Measurements from ENCODE around the gene TLE4. TPM values are rescaled to one million over a fixed set of nuclear protein-coding genes. Genes with fewer than 3 reads are reported as not detected.

Gene TLE4
- total and polyA plus RNA-seq, 2 of the 4 experiments (the other 2 are of a cell fraction): 68.0 to 78.1 TPM

DNA sequence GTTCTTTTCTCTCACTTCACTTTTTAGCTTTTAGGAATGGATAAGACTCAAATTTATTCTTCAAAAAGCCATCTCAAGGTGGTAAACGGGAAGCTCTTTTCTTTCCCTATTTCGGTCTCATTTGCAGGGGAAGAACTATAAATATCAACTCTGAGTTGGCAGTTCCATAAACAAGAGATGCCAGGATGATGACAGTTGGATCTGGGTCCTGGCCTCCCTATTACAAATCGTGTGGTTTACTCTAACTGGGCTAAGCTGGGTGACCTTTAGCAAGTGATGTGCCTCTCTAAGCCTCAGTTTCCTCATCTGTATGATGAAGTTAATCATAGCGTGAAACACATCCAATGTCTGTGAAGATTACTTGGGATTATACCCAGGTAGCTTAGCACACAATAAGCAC lies 44.2 kb downstream of the TLE4 start:
- BruUV-seq (replicated peaks): no TSS peak

More for the DNA sequence above, 44.2 kb downstream of the TLE4 start:
- Histone ChIP-seq H2BK120ac (ENCODE audit: low read depth, low read length) (peak overlapping the region; percentile 39; the same call in 1 of the 2 replicates), H3K36me3 (ENCODE audit: control insufficient read depth, insufficient read depth, low read length) (peaks cover 1% of the 10 kb centered on the region; the same call in 1 of the 2 replicates), H3K9me1 (ENCODE audit: insufficient read depth, low read length) (peaks cover 14% of the 10 kb centered on the region), H4K5ac (ENCODE audit: low read depth, low read length) (no peak overlapping the region), H2AK5ac (ENCODE audit: low read depth, low read length) (peak overlapping the region; percentile 5; the same call in 1 of the 2 replicates), H3K4ac (ENCODE audit: low read depth, low read length) (peak overlapping the region; percentile 24; the same call in 1 of the 2 replicates), H2BK15ac (ENCODE audit: low read depth, low read length) (0 out of 3 replicates have a peak overlapping the region, but pooled peaks have one; percentile 23), H4K8ac (ENCODE audit: low read depth in 2 of 2, low read length in 2 of 2) (0 out of 4 replicates have a peak overlapping the region, but pooled peaks of 1 of the 2 experiments have one; percentile 26), H3K4me2 (ENCODE audit: low read depth, low read length) (no peak overlapping the region), H3K56ac (ENCODE audit: extremely low read depth, insufficient read depth, low read length) (no peak overlapping the region), H3K23ac (ENCODE audit: low read depth, low read length) (no peak overlapping the region; the same call in 1 of the 2 replicates), H3K18ac (ENCODE audit: low read depth, low read length) (no peak overlapping the region; the same call in 1 of the 2 replicates), H3K9me3 (ENCODE audit: control insufficient read depth, insufficient read depth, low read length) (no peaks in the 10 kb centered on the region), H3K4me1 (ENCODE audit: control insufficient read depth, insufficient read depth, low read length) (peaks cover 10% of the 10 kb centered on the region), H3K4me3 (ENCODE audit: insufficient read depth, low read depth, low read length) (no peak overlapping the region), H3K79me1 (ENCODE audit: low read depth in 1 of 2, low read length in 2 of 2) (peaks cover 56 to 76% of the 10 kb centered on the region in 2 experiments), H4K20me1 (ENCODE audit: insufficient read depth, low read length) (peaks cover 4% of the 10 kb centered on the region), H2AK9ac (replicated peaks; ENCODE audit: low read depth, low read length, poor library complexity) (no peak overlapping the region), H2AFZ (replicated peaks; ENCODE audit: low read length, poor library complexity) (no peak overlapping the region), H2BK5ac (ENCODE audit: low read depth, low read length, poor library complexity, severe bottlenecking) (peak overlapping the region; percentile 34), H3K27me3 (ENCODE audit: control insufficient read depth, insufficient read depth, low read length) (no peaks in the 10 kb centered on the region), H3K14ac (replicated peaks; ENCODE audit: low read depth, low read length) (peak overlapping the region; percentile 33; the same call in 1 of the 2 replicates), H2BK20ac (ENCODE audit: low read depth, low read length) (no peak overlapping the region), H3K27ac (ENCODE audit: insufficient read depth, low read length) (no peak overlapping the region), H4K91ac (ENCODE audit: insufficient read depth, low read depth, low read length) (no peak overlapping the region), H3K9ac (ENCODE audit: low read depth, low read length) (no peak overlapping the region)
- POLR2A ChIA-PET (ENCODE audit: unreplicated experiment): no interaction called here
- CTCF ChIA-PET: interaction anchor here (0.9 to 1.4 kb wide), 2 partner anchors 17 to 42 kb away, joined by 3 to 5 read pairs; no protein-coding TSS in a partner anchor
- ATAC-seq (ENCODE audit: low read depth) (0 out of 2 replicates have a peak, but pooled peaks have one; percentile 28), DNase-seq (peak; percentile 49)
- in situ Hi-C loops (cut with MboI; ENCODE audit: low sequenced_read_pairs): no loop called here
- dilution Hi-C loops (cut with HindIII; ENCODE audit: low sequenced_read_pairs, unreplicated experiment): no loop called here
- intact Hi-C loops (cut with micrococcal nuclease): no loop called here
- TF ChIP-seq MXI1 (IDR thresholded peaks at IDR 0.05; ENCODE audit: borderline replicate concordance, low read depth, low read length): no peak
- TF ChIP-seq RAD21 (IDR thresholded peaks at IDR 0.05; ENCODE audit: low read length): no peak
- TF ChIP-seq, protein P1, sequence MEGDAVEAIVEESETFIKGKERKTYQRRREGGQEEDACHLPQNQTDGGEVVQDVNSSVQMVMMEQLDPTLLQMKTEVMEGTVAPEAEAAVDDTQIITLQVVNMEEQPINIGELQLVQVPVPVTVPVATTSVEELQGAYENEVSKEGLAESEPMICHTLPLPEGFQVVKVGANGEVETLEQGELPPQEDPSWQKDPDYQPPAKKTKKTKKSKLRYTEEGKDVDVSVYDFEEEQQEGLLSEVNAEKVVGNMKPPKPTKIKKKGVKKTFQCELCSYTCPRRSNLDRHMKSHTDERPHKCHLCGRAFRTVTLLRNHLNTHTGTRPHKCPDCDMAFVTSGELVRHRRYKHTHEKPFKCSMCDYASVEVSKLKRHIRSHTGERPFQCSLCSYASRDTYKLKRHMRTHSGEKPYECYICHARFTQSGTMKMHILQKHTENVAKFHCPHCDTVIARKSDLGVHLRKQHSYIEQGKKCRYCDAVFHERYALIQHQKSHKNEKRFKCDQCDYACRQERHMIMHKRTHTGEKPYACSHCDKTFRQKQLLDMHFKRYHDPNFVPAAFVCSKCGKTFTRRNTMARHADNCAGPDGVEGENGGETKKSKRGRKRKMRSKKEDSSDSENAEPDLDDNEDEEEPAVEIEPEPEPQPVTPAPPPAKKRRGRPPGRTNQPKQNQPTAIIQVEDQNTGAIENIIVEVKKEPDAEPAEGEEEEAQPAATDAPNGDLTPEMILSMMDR (conservative IDR thresholded peaks at IDR 0.05; ENCODE audit: low read depth, low read length): no peak
- TF ChIP-seq RCOR1 (IDR thresholded peaks at IDR 0.05; ENCODE audit: insufficient replicate concordance, low read length): no peak
- TF ChIP-seq RFX5 (IDR thresholded peaks at IDR 0.05; ENCODE audit: low read depth, low read length): no peak
- TF ChIP-seq CHD1 (IDR thresholded peaks at IDR 0.05; ENCODE audit: low read depth, low read length): no peak
- TF ChIP-seq POLR2A (IDR thresholded peaks at IDR 0.05; ENCODE audit: low read depth, low read length): no peak
- no peak for TF ChIP-seq BHLHE40 (IDR thresholded peaks at IDR 0.05; ENCODE audit: low read depth, low read length)
- WGBS, 2 experiments (ENCODE audit: extremely low coverage in 2 of 2, insufficient read length in 1 of 2): 33% methylated on average over 1 of the region's 4 CpGs; no CpG with 5 or more reads in 1 of the 2 experiments

All from IMR-90 (cell line).